Loucy (cell line): Measurements from ENCODE around the gene ATP6V1G1.

ENCODE experiments used
- CTCF ChIP-seq: fragments of 200-600 bp; sonication (generic); conservative IDR thresholded peaks from 2 replicates; pipeline ENCODE4 v1.5.1; 2014; ENCODE audit warnings: mild to moderate bottlenecking, antibody characterized with exemption, low read length
- EZH2phosphoT487 ChIP-seq: fragments of 200-600 bp; IDR thresholded peaks from 2 replicates; pipeline ENCODE4 v1.6.1; 2018; ENCODE audit warnings: antibody characterized with exemption, mild to moderate bottlenecking, moderate library complexity, borderline replicate concordance

GRCh38 chr9:114551750-114552685 lies 35.6 kb upstream of the ATP6V1G1 start:
- TF ChIP-seq CTCF (no peak), EZH2phosphoT487 (no peak)
